Activated CD8-positive, alpha-beta memory T cell treated with anti-CD3 and anti-CD28 coated beads for 36 hours (primary cell): ENCODE results near the gene RBM15. TPM values are rescaled to one million over a fixed set of nuclear protein-coding genes. Genes with fewer than 3 reads are reported as not detected.

Experiments
- CTCF ChIA-PET: fragments of 350-600 bp; sonication (Branson Sonifier 250); formaldehyde crosslinking; loops from one replicate; lab custom pipeline; 2021; ENCODE audit warnings: antibody characterized with exemption; lab: Charles Lee
- POLR2A ChIA-PET: fragments of 350-600 bp; sonication (Branson Sonifier 250); formaldehyde crosslinking; loops from one replicate; lab custom pipeline; 2021; ENCODE audit warnings: antibody characterized with exemption; lab: Charles Lee
- total RNA-seq, 2 experiments: library from RNA; stranded (reverse); gene quantifications; one replicate each; pipeline ENCODE4 v1.2.3, GENCODE V29; 2021

RBM15 gene
- total RNA-seq, 2 experiments from 2014 or later: 53.6 to 56.6 TPM

GRCh38 chr1:110383251-110383990, 44.2 kb downstream of the RBM15 start:
- CTCF ChIA-PET: interaction anchor here (0.6 to 1.1 kb wide), 2 partner anchors 10 to 293 kb away, joined by 3 to 4 read pairs; no protein-coding TSS in a partner anchor

GRCh38 chr1:110384581-110385321, 45.6 kb downstream of the RBM15 start:
- POLR2A ChIA-PET: no interaction called here
- CTCF ChIA-PET: no interaction called here

More at GRCh38 chr1:110383251-110383990, 44.2 kb downstream of the RBM15 start:
- POLR2A ChIA-PET: interaction anchor here (0.6 to 0.7 kb wide), 2 partner anchors 565 to 609 kb away, joined by 3 to 5 read pairs; no protein-coding TSS in a partner anchor

- CTCF ChIA-PET: no interaction called here
- POLR2A ChIA-PET: no interaction called here
Observed at GRCh38 chr1:110385369-110385768, 46.2 kb downstream of the RBM15 start.

- POLR2A ChIA-PET: no interaction called here
- CTCF ChIA-PET: no interaction called here
Observed at GRCh38 chr1:110387048-110387754, 48.0 kb downstream of the RBM15 start.

- ChIA-PET CTCF (no interaction called here), POLR2A (no interaction called here)
Observed at GRCh38 chr1:110390096-110390495, 50.9 kb downstream of the RBM15 start.

- POLR2A ChIA-PET: no interaction called here
- CTCF ChIA-PET: no interaction called here
Observed at GRCh38 chr1:110390692-110391245, 51.6 kb downstream of the RBM15 start, which contains the start of gene SLC16A4. TSS of gene SLC16A4 (minus strand) at chr1:110391026. CDS start at chr1:110389323, 1,703 bp downstream.

GRCh38 chr1:110393286-110393685, 54.1 kb downstream of the RBM15 start:
- ChIA-PET CTCF (interaction anchor here (0.5 to 1.0 kb wide), 3 partner anchors 13 to 100 kb away, joined by 3 read pairs; no protein-coding TSS in a partner anchor), POLR2A (no interaction called here)

- ChIA-PET POLR2A (no interaction called here), CTCF (interaction anchor here (0.5 to 0.9 kb wide), 2 partner anchors 18 to 99 kb away, joined by 3 read pairs; no protein-coding TSS in a partner anchor)
Observed at GRCh38 chr1:110393691-110394492, 54.7 kb downstream of the RBM15 start.

- POLR2A ChIA-PET: no interaction called here
- CTCF ChIA-PET: no interaction called here
Observed at GRCh38 chr1:110394493-110394820, 55.3 kb downstream of the RBM15 start.

Other genes starting within 250 kb of the RBM15 start
- not detected for gene UBL4B, start 226.9 kb upstream of the RBM15 start, total RNA-seq
- under 1 TPM; 0.10 to 0.13 TPM for gene SLC6A17, start 188.9 kb upstream of the RBM15 start, total RNA-seq
- gene KCNC4, start 129.1 kb upstream of the RBM15 start, total RNA-seq: 1 to 10 TPM; 9.4 to 9.8 TPM
- gene SLC16A4, start 51.6 kb downstream of the RBM15 start, total RNA-seq: under 1 TPM; 0.10 to 0.21 TPM
- 100 to 1,000 TPM; 165 to 173 TPM for gene LAMTOR5, start 68.3 kb downstream of the RBM15 start, total RNA-seq
- not detected for gene PROK1, start 111.8 kb downstream of the RBM15 start, total RNA-seq
- gene KCNA10, start 179.8 kb downstream of the RBM15 start, total RNA-seq: not detected